Nasal cavity respiratory epithelium epithelial cell of viscerocranial mucosa (primary cell): ENCODE data around the gene GORAB. TPM values are rescaled to one million over a fixed set of nuclear protein-coding genes. Genes with fewer than 3 reads are reported as not detected.

Experiments used
- total RNA-seq: library from RNA; depleted of rRNA; stranded (reverse); fragments of >200 nt; gene quantifications from 2 replicates; pipeline ENCODE4 v1.2.3, GENCODE V29; 2014

Gene GORAB, protein sequence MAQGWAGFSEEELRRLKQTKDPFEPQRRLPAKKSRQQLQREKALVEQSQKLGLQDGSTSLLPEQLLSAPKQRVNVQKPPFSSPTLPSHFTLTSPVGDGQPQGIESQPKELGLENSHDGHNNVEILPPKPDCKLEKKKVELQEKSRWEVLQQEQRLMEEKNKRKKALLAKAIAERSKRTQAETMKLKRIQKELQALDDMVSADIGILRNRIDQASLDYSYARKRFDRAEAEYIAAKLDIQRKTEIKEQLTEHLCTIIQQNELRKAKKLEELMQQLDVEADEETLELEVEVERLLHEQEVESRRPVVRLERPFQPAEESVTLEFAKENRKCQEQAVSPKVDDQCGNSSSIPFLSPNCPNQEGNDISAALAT
- total RNA-seq = 5.5 and 10.8 TPM in 2 replicates

GRCh38 chr1:170531758-170532657 lies at the start of gene GORAB:
Gene GORAB (plus strand): TSS chr1:170532166. CDS start chr1:170532224, 58 bp downstream.

Other genes starting within 250 kb of the GORAB start
- gene PRRX1, start 132.0 kb downstream of the GORAB start, total RNA-seq = not detected in 2 replicates